Vagina (tissue), 2 donors: ENCODE measurements around the gene C16orf87. TPM values are rescaled to one million over a fixed set of nuclear protein-coding genes. Genes with fewer than 3 reads are reported as not detected.

ENCODE experiments used
- DNase-seq, 2 donors: peaks; one replicate each; pipeline ENCODE4 v3.0.0-alpha.2; 2017; ENCODE audit errors: extremely low spot score in 2 of 2
- H3K27ac ChIP-seq: fragments of 200-600 bp; sonication (generic); one replicate; pipeline ENCODE4 v1.5.1; 2019
- H3K27me3 ChIP-seq: fragments of 200-600 bp; sonication (generic); one replicate; pipeline ENCODE4 v1.5.1; 2019
- H3K36me3 ChIP-seq, 2 donors: fragments of 200-600 bp; sonication (generic); one replicate each; pipeline ENCODE4 v1.5.1; 2017 to 2019
- H3K4me1 ChIP-seq: fragments of 200-600 bp; sonication (generic); one replicate; pipeline ENCODE4 v1.5.1; 2019
- H3K4me3 ChIP-seq, 2 donors: fragments of 200-600 bp; sonication (generic); 1 replicate in 1 of 2; 2 replicates in 1 of 2; pipeline ENCODE4 v1.5.1; 2016 to 2019
- H3K9me3 ChIP-seq: fragments of 200-600 bp; sonication (generic); one replicate; pipeline ENCODE4 v1.5.1; 2019
- POLR2A ChIP-seq, 2 donors: fragments of 450-650 bp; IDR thresholded peaks; one replicate each; pipeline ENCODE4 v1.6.1; 2017; ENCODE audit warnings: antibody characterized with exemption in 2 of 2, mild to moderate bottlenecking in 2 of 2, moderate library complexity in 2 of 2
- POLR2AphosphoS5 ChIP-seq, 2 donors: sonication (generic); formaldehyde crosslinking; IDR thresholded peaks; one replicate each; pipeline ENCODE4 v1.9.0; 2017; ENCODE audit warnings: antibody characterized with exemption in 2 of 2, mild to moderate bottlenecking in 2 of 2, low read depth in 1 of 2; ENCODE audit not compliant: insufficient read depth in 1 of 2
- intact Hi-C: fragments of 100-400 bp; cut with DNase I; formaldehyde crosslinking; loops from one replicate; pipeline ENCODE4 v1.15.1; 2023
- total RNA-seq: library from RNA; depleted of rRNA; stranded (reverse); fragments of >200 nt; gene quantifications from one replicate; pipeline ENCODE4 v1.2.3, GENCODE V29; 2016
- TF ChIP-seq, protein P1 (sequence below), 3 experiments: fragments of 450-650 bp in 2 of 3; fragments of 200-600 bp in 1 of 3; sonication (generic) in 1 of 3; IDR thresholded peaks; one replicate each; pipeline ENCODE4 v1.5.1; 2017 to 2019; ENCODE audit warnings: antibody characterized with exemption in 3 of 3, mild to moderate bottlenecking in 2 of 3, moderate library complexity in 2 of 3

The C16orf87 gene
- total RNA-seq, 1 donor from 2014 or later: 7.9 TPM

DNA sequence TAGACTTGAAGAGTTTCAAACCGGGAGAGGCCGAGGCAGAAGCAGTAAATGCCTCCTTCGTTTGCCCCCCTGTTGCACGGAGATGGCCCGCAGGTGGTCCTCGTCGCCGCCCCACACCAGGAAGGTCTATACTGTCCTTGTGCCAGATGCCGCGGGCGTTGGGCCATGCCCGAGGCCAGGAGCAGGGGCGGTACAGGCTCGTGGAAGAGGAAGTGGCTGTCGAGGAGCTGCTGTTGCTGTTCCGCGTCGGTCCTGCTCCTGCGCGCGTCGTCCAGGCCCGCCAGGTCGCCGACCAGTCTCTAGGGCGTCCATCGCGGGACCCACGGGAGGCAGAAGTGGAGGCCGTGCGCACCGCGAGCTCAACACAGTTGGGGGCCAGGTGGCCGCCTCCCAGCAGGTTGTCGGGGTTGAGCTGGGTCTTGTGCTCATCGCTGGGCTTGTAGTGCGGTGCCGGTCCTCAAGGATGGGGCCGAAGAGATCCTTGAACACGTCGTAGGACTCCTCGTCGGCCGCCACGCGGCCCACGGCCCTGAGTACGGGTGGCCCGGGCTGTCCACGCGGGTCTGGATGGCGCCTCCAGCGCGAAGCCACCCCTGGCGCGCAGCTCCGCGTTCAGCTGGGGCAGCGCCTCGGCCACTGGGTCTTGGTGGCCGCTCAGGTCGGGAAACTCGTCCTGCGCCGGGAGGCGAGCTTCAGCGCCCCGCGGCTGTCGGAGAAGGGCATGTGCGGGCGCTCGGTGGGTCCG is 13.1 kb upstream of the C16orf87 start:
- H3K27me3 ChIP-seq: no peaks in the 10 kb centered on the region
- no peak overlapping the region for H3K27ac ChIP-seq
- intact Hi-C loops: no loop called here
- H3K9me3 ChIP-seq: no peaks in the 10 kb centered on the region
- DNase-seq: no peak
- H3K4me1 ChIP-seq: no peaks in the 10 kb centered on the region
- H3K36me3 ChIP-seq: no peaks in the 10 kb centered on the region
- TF ChIP-seq, protein P1, sequence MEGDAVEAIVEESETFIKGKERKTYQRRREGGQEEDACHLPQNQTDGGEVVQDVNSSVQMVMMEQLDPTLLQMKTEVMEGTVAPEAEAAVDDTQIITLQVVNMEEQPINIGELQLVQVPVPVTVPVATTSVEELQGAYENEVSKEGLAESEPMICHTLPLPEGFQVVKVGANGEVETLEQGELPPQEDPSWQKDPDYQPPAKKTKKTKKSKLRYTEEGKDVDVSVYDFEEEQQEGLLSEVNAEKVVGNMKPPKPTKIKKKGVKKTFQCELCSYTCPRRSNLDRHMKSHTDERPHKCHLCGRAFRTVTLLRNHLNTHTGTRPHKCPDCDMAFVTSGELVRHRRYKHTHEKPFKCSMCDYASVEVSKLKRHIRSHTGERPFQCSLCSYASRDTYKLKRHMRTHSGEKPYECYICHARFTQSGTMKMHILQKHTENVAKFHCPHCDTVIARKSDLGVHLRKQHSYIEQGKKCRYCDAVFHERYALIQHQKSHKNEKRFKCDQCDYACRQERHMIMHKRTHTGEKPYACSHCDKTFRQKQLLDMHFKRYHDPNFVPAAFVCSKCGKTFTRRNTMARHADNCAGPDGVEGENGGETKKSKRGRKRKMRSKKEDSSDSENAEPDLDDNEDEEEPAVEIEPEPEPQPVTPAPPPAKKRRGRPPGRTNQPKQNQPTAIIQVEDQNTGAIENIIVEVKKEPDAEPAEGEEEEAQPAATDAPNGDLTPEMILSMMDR (IDR thresholded peaks at IDR 0.05): no peak
- TF ChIP-seq POLR2A (IDR thresholded peaks at IDR 0.05) (no peak), POLR2AphosphoS5 (IDR thresholded peaks at IDR 0.05; ENCODE audit: insufficient read depth in 1 of 2, low read depth in 1 of 2) (no peak)
- no peak overlapping the region for H3K4me3 ChIP-seq

DNA sequence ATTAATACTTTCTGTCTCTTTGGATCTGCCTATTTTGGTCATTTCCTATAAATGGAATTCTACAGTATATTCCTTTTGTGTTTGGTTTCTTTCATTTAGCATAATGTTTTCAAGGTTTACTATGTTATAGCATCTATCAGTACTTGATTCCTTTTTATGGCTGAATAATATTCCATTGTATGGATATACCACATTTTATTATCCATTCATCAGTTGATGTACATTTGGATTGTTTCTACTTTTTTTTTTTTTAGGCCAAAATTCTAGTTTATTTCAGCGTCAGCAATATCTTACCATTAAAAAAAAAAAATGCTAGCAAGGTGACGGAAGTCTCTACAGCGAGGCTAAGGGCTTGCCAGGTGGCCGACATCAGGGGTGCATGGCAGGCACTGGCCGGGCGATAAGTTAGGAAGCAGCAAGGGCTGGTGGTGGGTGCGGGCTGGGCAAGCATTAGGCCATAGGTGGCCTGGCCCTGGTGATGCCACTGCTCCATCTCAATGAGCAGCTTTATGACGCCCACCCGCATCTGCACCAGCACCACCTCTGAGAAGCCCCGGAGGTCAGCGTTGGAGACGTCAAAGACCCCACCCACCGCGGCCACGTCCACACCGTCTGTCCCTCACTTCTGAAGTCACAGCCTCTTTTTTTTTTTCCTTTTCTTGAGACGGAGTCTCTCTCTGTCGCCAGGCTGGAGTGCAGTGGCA is 11.4 kb upstream of the C16orf87 start:
- intact Hi-C loops: no loop called here
- H3K36me3 ChIP-seq: no peaks in the 10 kb centered on the region
- TF ChIP-seq, protein P1 (IDR thresholded peaks at IDR 0.05): no peak
- no peak for TF ChIP-seq POLR2A (IDR thresholded peaks at IDR 0.05)
- no peak for TF ChIP-seq POLR2AphosphoS5 (IDR thresholded peaks at IDR 0.05; ENCODE audit: insufficient read depth in 1 of 2, low read depth in 1 of 2)
- H3K27ac ChIP-seq: no peak overlapping the region
- DNase-seq: no peak
- H3K4me1 ChIP-seq: no peaks in the 10 kb centered on the region
- H3K9me3 ChIP-seq: no peaks in the 10 kb centered on the region
- H3K4me3 ChIP-seq: no peak overlapping the region
- H3K27me3 ChIP-seq: no peaks in the 10 kb centered on the region

DNA sequence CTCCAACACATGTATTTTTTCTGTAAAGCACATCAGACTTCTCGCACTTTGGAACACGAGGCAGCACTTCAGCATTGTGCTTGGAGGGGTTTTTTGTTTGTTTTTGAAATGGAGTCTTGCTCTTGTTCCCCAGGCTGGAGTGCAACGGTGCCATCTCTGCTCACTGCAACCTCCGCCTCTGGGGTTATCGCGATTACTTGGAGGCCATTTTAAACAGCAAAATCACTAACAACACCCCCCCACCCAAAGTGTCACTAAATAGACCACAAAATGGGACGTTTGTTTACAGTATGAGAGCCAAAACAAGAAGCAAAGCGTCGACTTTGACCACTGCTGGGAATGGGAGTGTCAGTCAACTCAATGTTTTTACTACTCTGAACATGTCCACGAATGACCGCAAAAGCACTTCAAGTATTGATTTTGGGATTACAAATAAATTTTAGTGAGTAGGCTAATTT is 9.0 kb upstream of the C16orf87 start:
- DNase-seq: no peak

DNA sequence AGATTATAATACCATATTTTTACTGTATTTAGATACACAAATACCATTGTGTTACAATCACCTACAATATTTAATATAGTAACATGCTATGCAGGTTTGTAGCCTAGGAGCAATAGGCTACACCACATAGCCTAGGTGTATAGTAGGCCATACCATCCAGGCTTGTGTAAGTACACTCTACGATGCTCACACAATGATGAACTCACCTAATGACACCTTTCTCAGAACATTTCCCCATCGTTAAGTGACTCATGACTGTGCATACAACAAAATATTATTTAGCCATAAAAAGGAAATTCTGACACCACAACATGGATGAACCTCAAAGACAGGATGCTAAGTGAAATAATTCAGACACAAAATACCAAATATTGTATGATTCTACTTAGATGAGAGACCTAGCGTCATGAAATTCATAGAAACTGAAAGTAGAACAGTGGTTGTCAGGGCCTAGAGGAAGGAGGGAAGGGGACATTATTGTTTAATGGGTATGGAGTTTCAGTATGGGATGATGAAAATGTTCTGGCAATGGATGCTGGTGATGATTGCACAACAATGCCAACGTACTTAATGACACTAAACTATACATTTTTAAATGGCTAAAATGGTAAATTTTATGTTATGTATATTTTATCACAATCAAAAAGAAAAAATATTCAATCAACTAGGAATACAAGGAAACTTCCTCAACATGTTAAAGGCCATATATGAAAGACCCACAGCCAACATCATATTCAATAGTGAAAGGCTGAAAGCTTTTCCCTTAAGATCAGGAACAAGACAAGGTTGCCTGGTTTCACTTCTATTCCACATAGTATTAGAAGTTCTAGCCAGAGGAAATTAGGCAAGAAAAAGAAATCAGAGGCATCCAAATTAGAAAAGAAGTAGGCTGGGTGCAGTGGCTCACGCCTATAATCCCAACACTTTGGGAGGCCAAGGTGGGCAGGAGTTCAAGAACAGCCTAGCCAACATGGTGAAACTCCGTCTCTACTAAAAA is 5.9 kb upstream of the C16orf87 start:
- no peak for TF ChIP-seq POLR2A (IDR thresholded peaks at IDR 0.05)
- TF ChIP-seq, protein P1 (IDR thresholded peaks at IDR 0.05): no peak
- TF ChIP-seq POLR2AphosphoS5 (IDR thresholded peaks at IDR 0.05; ENCODE audit: insufficient read depth in 1 of 2, low read depth in 1 of 2): no peak
- Histone ChIP-seq H3K4me1 (no peaks in the 10 kb centered on the region), H3K27ac (no peak overlapping the region), H3K36me3 (no peaks in the 10 kb centered on the region), H3K27me3 (no peaks in the 10 kb centered on the region), H3K4me3 (no peak overlapping the region), H3K9me3 (no peaks in the 10 kb centered on the region)
- no peak for DNase-seq
- intact Hi-C loops: no loop called here

More for the DNA sequence above, 9.0 kb upstream of the C16orf87 start:
- Histone ChIP-seq H3K9me3 (no peaks in the 10 kb centered on the region), H3K27me3 (no peaks in the 10 kb centered on the region), H3K27ac (no peak overlapping the region), H3K36me3 (no peaks in the 10 kb centered on the region), H3K4me1 (no peaks in the 10 kb centered on the region), H3K4me3 (no peak overlapping the region)
- no peak for TF ChIP-seq POLR2A (IDR thresholded peaks at IDR 0.05)
- intact Hi-C loops: no loop called here

DNA sequence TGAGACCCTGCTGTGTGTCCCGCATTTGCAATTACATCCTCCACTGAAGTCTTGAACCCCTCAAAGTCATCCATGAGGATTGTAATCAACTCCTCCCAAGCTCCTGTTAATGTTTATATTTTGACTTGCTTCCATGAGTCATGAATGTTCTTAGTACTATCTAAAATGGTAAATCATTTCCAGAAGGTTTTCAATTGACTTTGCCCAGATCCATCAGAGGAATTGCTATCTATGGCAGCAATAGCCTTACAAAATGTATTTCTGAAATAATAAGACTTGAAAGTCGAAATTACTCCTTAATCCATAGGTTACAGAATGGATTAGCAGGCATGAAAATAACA is 2.5 kb upstream of the C16orf87 start:
- intact Hi-C loops: loop anchor here (5.0 kb wide), 1 partner anchor 146 kb away; the partner anchor contains the start of genes ORC6 and VPS35
- TF ChIP-seq, protein P1 (IDR thresholded peaks at IDR 0.05): no peak
- TF ChIP-seq POLR2A (IDR thresholded peaks at IDR 0.05) (no peak), POLR2AphosphoS5 (IDR thresholded peaks at IDR 0.05; ENCODE audit: insufficient read depth in 1 of 2, low read depth in 1 of 2) (no peak)
- Histone ChIP-seq H3K27me3 (no peaks in the 10 kb centered on the region), H3K4me3 (no peak overlapping the region), H3K9me3 (no peaks in the 10 kb centered on the region), H3K36me3 (no peaks in the 10 kb centered on the region), H3K27ac (no peak overlapping the region), H3K4me1 (peaks cover 15% of the 10 kb centered on the region)
- DNase-seq: no peak
